ENCODE results near the gene CROCC2.

- TF ChIP-seq CTCF (conservative IDR thresholded peaks at IDR 0.05): no peak
- no peak for TF ChIP-seq ZFX (IDR thresholded peaks at IDR 0.05)
Measured at GRCh38 chr2:240893363-240893844, 12.7 kb upstream of the CROCC2 start.
